Left lung (tissue), 10 donors: Measurements from ENCODE around the gene MRPS5. TPM values are rescaled to one million over a fixed set of nuclear protein-coding genes. Genes with fewer than 3 reads are reported as not detected.

Source experiments
- ATAC-seq: fragments of 200-7000 bp; cut with Tn5 transposase; one replicate; pipeline ENCODE4 v1.9.1; 2020; ENCODE audit warnings: moderate library complexity
- DNase-seq, 4 donors: peaks; one replicate each; pipeline ENCODE4 v3.0.0-alpha.2; 2013 to 2020
- H3K27ac ChIP-seq, 2 donors: fragments of 200-600 bp; sonication (generic) in 1 of 2; one replicate each; pipeline versions ENCODE4 v1.5.0 to v1.8.0; 2020 to 2021
- H3K27me3 ChIP-seq, 2 donors: fragments of 200-600 bp; sonication (generic) in 1 of 2; one replicate each; pipeline versions ENCODE4 v1.5.0 to v1.8.0; 2020 to 2021
- H3K36me3 ChIP-seq, 2 donors: fragments of 200-600 bp; sonication (generic) in 1 of 2; one replicate each; pipeline versions ENCODE4 v1.5.0 to v1.8.0; 2020 to 2021
- H3K4me1 ChIP-seq, 2 donors: fragments of 200-600 bp; one replicate each; pipeline ENCODE4 v1.8.0; 2021
- H3K4me3 ChIP-seq, 2 donors: fragments of 200-600 bp; sonication (generic) in 1 of 2; one replicate each; pipeline versions ENCODE4 v1.5.0 to v1.8.0; 2020 to 2021; ENCODE audit warnings: mild to moderate bottlenecking in 1 of 2
- H3K9me3 ChIP-seq, 2 donors: fragments of 200-600 bp; sonication (generic) in 1 of 2; one replicate each; pipeline versions ENCODE4 v1.5.0 to v1.8.0; 2020 to 2021
- intact Hi-C, 2 donors: fragments of 100-400 bp; cut with DNase I; formaldehyde crosslinking; loops; one replicate each; pipeline versions ENCODE4 v1.11.2 to v1.14.2; 2022
- polyA plus RNA-seq, 6 donors: library from polyadenylated mRNA; unstranded; fragments of 120-200 nt; gene quantifications; one replicate each; pipeline ENCODE4 v1.2.1, GENCODE V29; 2013; ENCODE audit not compliant: insufficient read length in 6 of 6
- total RNA-seq, 2 donors: library from RNA; stranded (reverse); fragmentation: NEBNext Ultra II Directional; extraction: Animal tissue kit (Norgen Biotek cat#: 25700); gene quantifications; one replicate each; pipeline ENCODE4 v1.2.1, GENCODE V29; 2021
- TF ChIP-seq, protein P1 (sequence below), 2 donors: fragments of 200-600 bp; sonication (generic) in 1 of 2; IDR thresholded peaks; one replicate each; pipeline versions ENCODE4 v1.5.0 to v1.8.0; 2021; ENCODE audit warnings: antibody characterized with exemption in 2 of 2
- donor health status: DM: no; HTN: yes; CAD: no.
- donor health status: DM: no; HTN: no; CAD: no.

The MRPS5 gene
- total and polyA plus RNA-seq, 8 donors: 46.7 to 101 (median 84.7) TPM

DNA sequence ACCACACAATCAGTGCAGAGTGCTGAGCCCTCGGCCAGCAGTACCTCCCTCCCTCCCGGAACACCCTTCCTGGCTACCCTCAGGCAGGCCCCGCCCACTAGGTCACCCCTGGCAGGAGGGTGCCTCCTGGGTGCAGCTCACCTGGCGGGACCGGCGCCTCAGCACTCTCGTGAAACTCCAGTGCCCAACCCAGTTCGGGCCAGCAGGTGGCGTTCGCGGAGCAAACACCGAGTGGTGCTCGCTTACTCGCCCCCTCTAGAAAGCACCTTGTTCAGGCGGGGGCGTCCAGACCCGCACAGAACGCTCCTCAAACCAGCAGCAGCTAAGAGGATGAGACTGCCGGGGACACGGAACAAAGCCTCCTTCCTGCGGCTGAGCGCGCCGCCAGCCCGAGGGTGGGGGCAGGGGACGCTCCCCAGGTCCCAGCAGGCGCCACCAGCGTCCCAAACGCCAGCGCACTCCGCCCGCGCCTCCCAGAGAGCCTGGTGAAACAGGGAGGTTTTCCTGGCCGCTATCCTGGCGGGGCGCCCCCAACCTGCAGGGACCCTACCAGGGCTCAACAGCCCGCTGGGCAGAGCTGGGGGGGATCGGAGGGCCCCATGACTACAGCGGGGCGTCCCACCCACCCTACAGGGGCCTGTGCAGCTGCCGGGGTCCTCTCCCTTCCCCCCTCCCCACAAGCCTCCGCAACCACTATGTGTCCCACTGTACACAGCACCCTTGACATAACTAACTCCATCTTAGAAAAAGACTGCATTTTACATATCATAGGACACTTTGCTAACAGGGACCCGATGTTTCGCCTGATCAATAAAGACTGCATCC, 44.7 kb downstream of the MRPS5 start:
- peaks cover 0 to 49% of the 10 kb centered on the region in 2 donors for H3K27me3 ChIP-seq
- TF ChIP-seq, protein P1, sequence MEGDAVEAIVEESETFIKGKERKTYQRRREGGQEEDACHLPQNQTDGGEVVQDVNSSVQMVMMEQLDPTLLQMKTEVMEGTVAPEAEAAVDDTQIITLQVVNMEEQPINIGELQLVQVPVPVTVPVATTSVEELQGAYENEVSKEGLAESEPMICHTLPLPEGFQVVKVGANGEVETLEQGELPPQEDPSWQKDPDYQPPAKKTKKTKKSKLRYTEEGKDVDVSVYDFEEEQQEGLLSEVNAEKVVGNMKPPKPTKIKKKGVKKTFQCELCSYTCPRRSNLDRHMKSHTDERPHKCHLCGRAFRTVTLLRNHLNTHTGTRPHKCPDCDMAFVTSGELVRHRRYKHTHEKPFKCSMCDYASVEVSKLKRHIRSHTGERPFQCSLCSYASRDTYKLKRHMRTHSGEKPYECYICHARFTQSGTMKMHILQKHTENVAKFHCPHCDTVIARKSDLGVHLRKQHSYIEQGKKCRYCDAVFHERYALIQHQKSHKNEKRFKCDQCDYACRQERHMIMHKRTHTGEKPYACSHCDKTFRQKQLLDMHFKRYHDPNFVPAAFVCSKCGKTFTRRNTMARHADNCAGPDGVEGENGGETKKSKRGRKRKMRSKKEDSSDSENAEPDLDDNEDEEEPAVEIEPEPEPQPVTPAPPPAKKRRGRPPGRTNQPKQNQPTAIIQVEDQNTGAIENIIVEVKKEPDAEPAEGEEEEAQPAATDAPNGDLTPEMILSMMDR (IDR thresholded peaks at IDR 0.05): peak; percentile 83 to 85
- peak overlapping the region; percentile 28 to 31 for H3K4me3 ChIP-seq
- H3K9me3 ChIP-seq: no peaks in the 10 kb centered on the region
- DNase-seq (peak; percentile 42 to 96 (median 84)), ATAC-seq (peak; percentile 90)
- peaks cover 5 to 25% of the 10 kb centered on the region in 2 donors for H3K4me1 ChIP-seq
- intact Hi-C loops: loop anchor here in 1 of 2 donors (5.0 kb wide), 1 partner anchor 55 kb away; no protein-coding TSS in a partner anchor
- H3K36me3 ChIP-seq: no peaks in the 10 kb centered on the region
- no peak overlapping the region for H3K27ac ChIP-seq

DNA sequence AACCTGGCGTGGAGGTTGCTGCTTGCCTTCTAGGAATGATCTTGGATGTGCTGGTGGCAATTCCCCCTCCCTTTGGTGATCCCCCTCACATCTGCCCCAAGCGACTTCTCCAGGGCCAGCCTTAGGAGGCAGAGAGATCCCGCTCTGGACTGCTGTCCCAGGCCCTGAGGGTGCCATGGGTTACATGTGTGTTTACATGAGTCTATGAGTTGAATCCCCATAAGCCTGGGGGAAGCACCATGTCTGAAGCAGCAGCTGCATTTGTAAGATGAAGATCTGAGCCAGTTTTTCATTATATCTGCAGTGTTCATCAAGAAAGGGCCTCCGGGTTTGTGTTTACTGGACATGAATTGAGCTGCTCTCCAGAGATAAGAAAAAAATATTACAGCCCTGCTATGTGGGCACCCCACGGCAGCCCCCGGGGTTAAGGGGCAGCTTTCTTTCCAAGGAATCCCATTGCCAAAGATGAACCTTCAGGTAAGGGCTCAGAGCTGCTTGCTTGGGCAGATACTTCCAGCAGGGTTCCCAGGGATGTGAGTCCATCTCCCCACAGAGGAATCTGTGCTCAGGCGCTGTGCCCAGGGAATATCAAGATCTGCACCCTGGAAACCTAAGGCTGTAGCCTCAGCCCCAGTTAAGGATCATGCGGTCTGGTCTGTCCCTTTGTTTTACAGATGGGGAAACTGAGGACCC, 46.0 kb downstream of the MRPS5 start:
- intact Hi-C loops: loop anchor here in 1 of 2 donors (5.0 kb wide), 1 partner anchor 53 kb away; no protein-coding TSS in a partner anchor
- TF ChIP-seq, protein P1 (IDR thresholded peaks at IDR 0.05): no peak
- Histone ChIP-seq H3K27me3 (peaks cover 0 to 49% of the 10 kb centered on the region in 2 donors), H3K4me1 (peaks cover 5 to 25% of the 10 kb centered on the region in 2 donors), H3K4me3 (no peak overlapping the region), H3K9me3 (no peaks in the 10 kb centered on the region), H3K36me3 (no peaks in the 10 kb centered on the region), H3K27ac (no peak overlapping the region)
- no peak for ATAC-seq
- DNase-seq: no peak

DNA sequence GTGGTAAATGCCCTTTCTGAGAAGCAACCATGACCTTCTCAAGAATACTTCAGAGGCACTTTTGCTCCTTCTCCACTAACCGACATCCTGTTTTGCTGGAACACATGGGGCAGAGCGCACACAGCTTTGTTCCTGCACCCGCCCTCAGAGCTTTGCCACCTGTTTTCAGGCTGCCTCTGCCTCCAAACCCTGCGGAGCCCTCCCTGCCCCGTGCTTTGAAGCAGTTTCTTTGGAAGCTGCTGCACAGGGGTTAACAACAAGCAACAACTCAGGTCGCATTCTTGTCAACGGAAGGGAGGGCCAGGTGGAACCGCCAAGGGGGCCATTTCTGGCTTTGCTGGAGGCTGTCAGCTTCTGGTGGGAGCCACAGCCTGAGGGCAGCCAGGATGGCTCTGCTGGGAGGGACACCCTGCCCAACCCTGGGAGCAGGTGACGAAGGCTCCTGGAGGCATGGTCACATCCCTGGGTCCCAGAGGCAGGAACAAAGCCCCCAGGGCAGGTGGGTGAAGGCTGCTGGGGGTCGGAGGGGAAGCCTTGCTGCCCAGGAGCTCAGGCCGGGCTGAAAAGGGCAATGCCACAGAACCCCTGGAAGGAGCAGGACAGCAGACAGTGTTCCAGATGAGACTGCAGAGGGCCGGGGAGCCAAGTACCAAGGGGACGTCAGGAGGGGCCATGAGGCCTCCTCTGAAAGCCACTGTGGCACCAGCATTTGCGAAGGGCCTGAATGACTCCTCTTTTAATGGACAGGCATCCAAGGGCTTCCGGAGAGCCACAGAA, 46.8 kb downstream of the MRPS5 start:
- H3K27me3 ChIP-seq: peaks cover 0 to 49% of the 10 kb centered on the region in 2 donors
- intact Hi-C loops: loop anchor here in 1 of 2 donors (5.0 kb wide), 1 partner anchor 53 kb away; no protein-coding TSS in a partner anchor
- no peaks in the 10 kb centered on the region for H3K36me3 ChIP-seq
- ATAC-seq: peak; percentile 29
- H3K4me3 ChIP-seq: no peak overlapping the region
- H3K27ac ChIP-seq: no peak overlapping the region
- H3K4me1 ChIP-seq: peaks cover 5 to 25% of the 10 kb centered on the region in 2 donors
- DNase-seq: peak in 1 of 4 donors; percentile 50
- TF ChIP-seq, protein P1 (IDR thresholded peaks at IDR 0.05): no peak
- H3K9me3 ChIP-seq: no peaks in the 10 kb centered on the region

DNA sequence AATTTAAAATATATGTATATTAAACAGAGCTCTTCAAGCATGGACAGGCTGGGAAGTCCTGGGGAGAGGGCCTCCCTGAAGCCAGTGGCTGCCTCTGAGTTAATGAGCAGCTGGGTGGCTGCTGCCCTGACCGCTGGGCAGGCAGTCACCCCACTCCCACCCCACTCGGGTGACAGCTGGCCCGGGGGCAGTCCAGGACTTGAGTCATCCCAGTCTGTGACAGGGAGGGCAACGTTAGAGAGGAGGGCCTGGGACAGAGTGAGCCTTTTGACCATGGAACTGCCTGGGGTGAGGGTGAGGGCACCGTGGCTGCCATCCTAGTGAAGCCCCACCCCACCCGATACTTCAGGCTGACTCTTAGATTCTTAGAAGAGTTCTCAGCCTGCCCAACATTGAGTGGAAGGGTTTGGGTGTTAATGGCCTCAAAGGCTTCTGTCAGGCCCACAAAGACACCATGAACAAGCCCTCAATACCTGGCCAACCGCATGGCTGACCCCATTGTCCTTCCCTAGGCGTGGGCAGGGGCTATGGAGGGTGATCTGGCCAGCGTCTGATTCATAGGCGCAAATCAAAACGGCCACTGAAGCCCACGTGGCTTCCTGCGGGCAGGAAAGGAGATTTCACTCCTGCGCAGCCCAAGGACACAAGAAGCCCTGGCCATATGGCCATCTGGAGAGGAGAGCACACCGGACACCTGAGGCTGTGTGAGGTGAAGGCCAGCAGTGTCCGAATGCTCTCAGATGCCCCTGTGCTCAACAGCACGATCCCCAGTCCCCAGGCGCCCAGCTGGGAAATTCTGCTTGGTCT, 47.5 kb downstream of the MRPS5 start:
- intact Hi-C loops: no loop called here
- Histone ChIP-seq H3K27me3 (peaks cover 0 to 49% of the 10 kb centered on the region in 2 donors), H3K36me3 (no peaks in the 10 kb centered on the region), H3K4me1 (peaks cover 0 to 25% of the 10 kb centered on the region in 2 donors), H3K9me3 (no peaks in the 10 kb centered on the region), H3K27ac (no peak overlapping the region), H3K4me3 (no peak overlapping the region)
- no peak for ATAC-seq
- TF ChIP-seq, protein P1 (IDR thresholded peaks at IDR 0.05): no peak
- DNase-seq: no peak
